HepG2 (cell line): ENCODE data around the gene USP7. TPM values are rescaled to one million over a fixed set of nuclear protein-coding genes. Genes with fewer than 3 reads are reported as not detected.

ENCODE experiments used
- CAMTA2 ChIP-seq: sonication (generic); formaldehyde crosslinking; IDR thresholded peaks from 2 replicates; pipeline ENCODE4 v1.4.0; 2020; ENCODE audit warnings: mild to moderate bottlenecking, missing genetic modification reagents, borderline replicate concordance
- GZF1 ChIP-seq: sonication (generic); formaldehyde crosslinking; IDR thresholded peaks from 2 replicates; pipeline ENCODE4 v1.5.1; 2020; ENCODE audit warnings: mild to moderate bottlenecking, missing genetic modification reagents
- HOXD1 ChIP-seq: sonication (generic); formaldehyde crosslinking; IDR thresholded peaks from 2 replicates; pipeline ENCODE4 v1.5.0; 2020; ENCODE audit warnings: missing genetic modification reagents
- KAT7 ChIP-seq: IDR thresholded peaks from 2 replicates; pipeline ENCODE4 v1.6.1; 2018; ENCODE audit warnings: borderline replicate concordance, missing compliant biosample characterization
- KLF15 ChIP-seq: sonication (generic); formaldehyde crosslinking; IDR thresholded peaks from 2 replicates; pipeline ENCODE4 v1.8.1; 2023; ENCODE audit warnings: borderline replicate concordance, mild to moderate bottlenecking, inconsistent platforms, missing genetic modification reagents, mixed read lengths
- PAWR ChIP-seq: sonication (generic); formaldehyde crosslinking; IDR thresholded peaks from 2 replicates; pipeline ENCODE4 v1.4.0; 2020; ENCODE audit warnings: missing genetic modification reagents, mild to moderate bottlenecking, borderline replicate concordance
- RFX1 ChIP-seq: fragments of 450-650 bp; IDR thresholded peaks from 2 replicates; pipeline ENCODE4 v1.6.1; 2017
- SATB2 ChIP-seq: sonication (generic); formaldehyde crosslinking; IDR thresholded peaks from 2 replicates; pipeline ENCODE4 v1.5.0; 2020; ENCODE audit warnings: missing genetic modification reagents
- SMC3 ChIP-seq: IDR thresholded peaks from 2 replicates; pipeline ENCODE4 v1.6.1; 2011; ENCODE audit warnings: low read length, improper control_type of control experiment
- SP1 ChIP-seq, 2 experiments: fragments of 450-650 bp in 1 of 2; sonication (generic) in 1 of 2; formaldehyde crosslinking in 1 of 2; IDR thresholded peaks; 2 replicates each; pipeline versions ENCODE4 v1.4.0 to v1.6.1; 2016 to 2020; ENCODE audit warnings: missing genetic modification reagents in 1 of 2
- SRSF9 ChIP-seq: fragments of 200-400 bp; formaldehyde crosslinking; IDR thresholded peaks from 2 replicates; pipeline ENCODE4 v1.6.1; 2018; ENCODE audit warnings: borderline replicate concordance, mild to moderate bottlenecking, low read depth, low read length; ENCODE audit not compliant: insufficient read depth, poor library complexity, severe bottlenecking
- SUZ12 ChIP-seq: fragments of 150-350 bp; IDR thresholded peaks from 2 replicates; pipeline ENCODE4 v1.6.1; 2014; ENCODE audit warnings: low read depth, low read length
- U2AF1 ChIP-seq: fragments of 200-400 bp; formaldehyde crosslinking; optimal IDR thresholded peaks from 2 replicates; pipeline ENCODE3; 2017; ENCODE audit warnings: mild to moderate bottlenecking, low read depth, low read length
- YEATS4 ChIP-seq: sonication (generic); formaldehyde crosslinking; IDR thresholded peaks from 2 replicates; pipeline ENCODE4 v1.4.0; 2020; ENCODE audit warnings: missing genetic modification reagents, borderline replicate concordance
- ZNF20 ChIP-seq: sonication (generic); formaldehyde crosslinking; IDR thresholded peaks from 2 replicates; pipeline ENCODE4 v1.4.0; 2020; ENCODE audit warnings: mild to moderate bottlenecking, moderate library complexity, missing genetic modification reagents
- ZNF205 ChIP-seq: IDR thresholded peaks from 2 replicates; pipeline ENCODE4 v1.6.1; 2018; ENCODE audit warnings: missing biosample characterization, missing genetic modification reagents
- ZNF317 ChIP-seq: sonication (generic); formaldehyde crosslinking; IDR thresholded peaks from 2 replicates; pipeline ENCODE4 v1.5.0; 2020; ENCODE audit warnings: mild to moderate bottlenecking, missing genetic modification reagents
- ZNF329 ChIP-seq: sonication (generic); formaldehyde crosslinking; IDR thresholded peaks from 2 replicates; pipeline ENCODE4 v1.9.0; 2021; ENCODE audit warnings: low read depth, mild to moderate bottlenecking, missing genetic modification reagents
- ZNF501 ChIP-seq: sonication (generic); formaldehyde crosslinking; IDR thresholded peaks from 2 replicates; pipeline ENCODE4 v1.5.1; 2020; ENCODE audit warnings: mild to moderate bottlenecking, moderate library complexity, missing genetic modification reagents
- ZNF562 ChIP-seq: sonication (generic); formaldehyde crosslinking; IDR thresholded peaks from 2 replicates; pipeline ENCODE4 v1.8.0; 2022; ENCODE audit warnings: missing genetic modification reagents, borderline replicate concordance
- ZNF644 ChIP-seq: IDR thresholded peaks from 2 replicates; pipeline ENCODE4 v1.6.1; 2016; ENCODE audit warnings: low read depth
- ZNF7 ChIP-seq: IDR thresholded peaks from 2 replicates; pipeline ENCODE4 v1.6.1; 2016; ENCODE audit warnings: missing biosample characterization, missing genetic modification reagents
- ZNF780A ChIP-seq: sonication (generic); formaldehyde crosslinking; IDR thresholded peaks from 2 replicates; pipeline ENCODE4 v1.8.0; 2022; ENCODE audit warnings: mild to moderate bottlenecking, missing genetic modification reagents, moderate library complexity
- polyA plus RNA-seq, 8 experiments: library from polyadenylated mRNA; depleted of rRNA in 3 of 8; stranded (reverse) in 7 of 8; unstranded in 1 of 8; fragments of >200 nt; fragmentation: Illumina TruSeq in 4 of 8; extraction: Trizol in 4 of 8; gene quantifications; 2 replicates each; pipeline versions ENCODE4 v1.2.1 to v1.2.3, GENCODE V29; 2011 to 2016; ENCODE audit warnings: low read depth in 4 of 8, missing spikeins in 1 of 8, mixed read lengths in 1 of 8; ENCODE audit not compliant: insufficient read depth in 1 of 8
- total RNA-seq, 5 experiments: library from RNA; depleted of rRNA; stranded (reverse); fragments of >200 nt; fragmentation: Illumina TruSeq; extraction: Trizol; gene quantifications; 2 replicates each; pipeline ENCODE4 v1.2.3, GENCODE V29; 2016; ENCODE audit warnings: low read depth in 1 of 5
- TF ChIP-seq, protein P1 (sequence below): sonication (generic); formaldehyde crosslinking; IDR thresholded peaks from 2 replicates; pipeline ENCODE4 v1.5.1; 2020; ENCODE audit warnings: mild to moderate bottlenecking, missing genetic modification reagents, borderline replicate concordance
- TF ChIP-seq, protein P2 (sequence below): sonication (generic); formaldehyde crosslinking; IDR thresholded peaks from 2 replicates; pipeline ENCODE4 v1.4.0; 2020; ENCODE audit warnings: missing genetic modification reagents

USP7 gene
- total and polyA plus RNA-seq, 2 of the 13 experiments (the other 11 are each of a cell fraction or from before 2014, with no cell fraction given): 52.5 to 173 TPM

DNA sequence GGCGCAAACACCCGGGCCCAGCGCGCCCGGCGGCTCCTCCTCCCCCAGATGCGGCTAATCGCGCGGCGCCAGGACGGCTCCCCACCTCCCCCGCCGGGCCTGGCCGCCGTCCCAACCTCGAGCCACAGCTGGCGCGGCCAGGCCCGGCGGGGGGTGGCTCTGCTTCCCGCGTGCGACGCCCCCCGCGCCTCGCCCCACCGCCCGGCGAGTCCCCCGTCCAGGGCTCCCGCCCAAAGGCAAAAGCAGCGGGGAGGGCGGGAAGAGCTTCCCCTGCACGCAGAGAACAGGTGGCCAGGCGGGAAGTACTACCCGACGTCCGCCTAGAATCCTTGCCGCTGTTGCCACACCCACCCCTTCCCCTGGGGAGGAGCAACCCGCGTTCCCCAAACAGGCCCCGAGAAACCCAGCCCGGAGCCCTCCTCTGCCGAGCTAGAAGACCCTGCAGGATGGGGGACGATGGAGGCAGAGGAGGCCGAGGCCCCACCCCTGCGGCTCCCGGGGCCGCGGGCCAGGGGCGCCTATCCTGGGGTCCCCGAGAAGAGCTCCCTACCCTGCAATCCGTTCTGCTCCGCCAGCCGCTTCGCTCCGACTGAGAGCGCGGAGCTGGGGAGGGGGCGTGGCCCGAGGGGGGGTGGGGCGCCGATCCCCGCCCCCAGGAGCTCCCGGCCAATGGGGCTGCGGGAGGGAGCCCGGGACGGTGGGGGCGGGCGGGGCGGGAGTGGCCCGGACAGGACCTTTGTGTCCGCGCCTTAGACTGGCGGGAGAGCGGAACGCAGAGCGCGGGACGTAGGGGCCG, 95.1 kb downstream of the USP7 start, which contains the start of gene CARHSP1 (continued):
- TF ChIP-seq, protein P1, sequence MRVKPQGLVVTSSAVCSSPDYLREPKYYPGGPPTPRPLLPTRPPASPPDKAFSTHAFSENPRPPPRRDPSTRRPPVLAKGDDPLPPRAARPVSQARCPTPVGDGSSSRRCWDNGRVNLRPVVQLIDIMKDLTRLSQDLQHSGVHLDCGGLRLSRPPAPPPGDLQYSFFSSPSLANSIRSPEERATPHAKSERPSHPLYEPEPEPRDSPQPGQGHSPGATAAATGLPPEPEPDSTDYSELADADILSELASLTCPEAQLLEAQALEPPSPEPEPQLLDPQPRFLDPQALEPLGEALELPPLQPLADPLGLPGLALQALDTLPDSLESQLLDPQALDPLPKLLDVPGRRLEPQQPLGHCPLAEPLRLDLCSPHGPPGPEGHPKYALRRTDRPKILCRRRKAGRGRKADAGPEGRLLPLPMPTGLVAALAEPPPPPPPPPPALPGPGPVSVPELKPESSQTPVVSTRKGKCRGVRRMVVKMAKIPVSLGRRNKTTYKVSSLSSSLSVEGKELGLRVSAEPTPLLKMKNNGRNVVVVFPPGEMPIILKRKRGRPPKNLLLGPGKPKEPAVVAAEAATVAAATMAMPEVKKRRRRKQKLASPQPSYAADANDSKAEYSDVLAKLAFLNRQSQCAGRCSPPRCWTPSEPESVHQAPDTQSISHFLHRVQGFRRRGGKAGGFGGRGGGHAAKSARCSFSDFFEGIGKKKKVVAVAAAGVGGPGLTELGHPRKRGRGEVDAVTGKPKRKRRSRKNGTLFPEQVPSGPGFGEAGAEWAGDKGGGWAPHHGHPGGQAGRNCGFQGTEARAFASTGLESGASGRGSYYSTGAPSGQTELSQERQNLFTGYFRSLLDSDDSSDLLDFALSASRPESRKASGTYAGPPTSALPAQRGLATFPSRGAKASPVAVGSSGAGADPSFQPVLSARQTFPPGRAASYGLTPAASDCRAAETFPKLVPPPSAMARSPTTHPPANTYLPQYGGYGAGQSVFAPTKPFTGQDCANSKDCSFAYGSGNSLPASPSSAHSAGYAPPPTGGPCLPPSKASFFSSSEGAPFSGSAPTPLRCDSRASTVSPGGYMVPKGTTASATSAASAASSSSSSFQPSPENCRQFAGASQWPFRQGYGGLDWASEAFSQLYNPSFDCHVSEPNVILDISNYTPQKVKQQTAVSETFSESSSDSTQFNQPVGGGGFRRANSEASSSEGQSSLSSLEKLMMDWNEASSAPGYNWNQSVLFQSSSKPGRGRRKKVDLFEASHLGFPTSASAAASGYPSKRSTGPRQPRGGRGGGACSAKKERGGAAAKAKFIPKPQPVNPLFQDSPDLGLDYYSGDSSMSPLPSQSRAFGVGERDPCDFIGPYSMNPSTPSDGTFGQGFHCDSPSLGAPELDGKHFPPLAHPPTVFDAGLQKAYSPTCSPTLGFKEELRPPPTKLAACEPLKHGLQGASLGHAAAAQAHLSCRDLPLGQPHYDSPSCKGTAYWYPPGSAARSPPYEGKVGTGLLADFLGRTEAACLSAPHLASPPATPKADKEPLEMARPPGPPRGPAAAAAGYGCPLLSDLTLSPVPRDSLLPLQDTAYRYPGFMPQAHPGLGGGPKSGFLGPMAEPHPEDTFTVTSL (CRISPR knock-in tag): no peak
- no peak; the same call in 1 of the 2 replicates for TF ChIP-seq ZNF205 (CRISPR knock-in tag)
- TF ChIP-seq SATB2 (CRISPR knock-in tag): no peak
- peak; percentile 51; the same call in 1 of the 2 replicates for TF ChIP-seq GZF1 (CRISPR knock-in tag)
- TF ChIP-seq ZNF317 (CRISPR knock-in tag): peak; percentile 27; the same call in 1 of the 2 replicates
- TF ChIP-seq U2AF1: peak; percentile 49
- no peak; the same call in 1 of the 2 replicates for TF ChIP-seq KAT7 (CRISPR knock-in tag)
- TF ChIP-seq KLF15 (CRISPR knock-in tag): no peak
- TF ChIP-seq ZNF329 (CRISPR knock-in tag): peak; percentile 77
- TF ChIP-seq, protein P2, sequence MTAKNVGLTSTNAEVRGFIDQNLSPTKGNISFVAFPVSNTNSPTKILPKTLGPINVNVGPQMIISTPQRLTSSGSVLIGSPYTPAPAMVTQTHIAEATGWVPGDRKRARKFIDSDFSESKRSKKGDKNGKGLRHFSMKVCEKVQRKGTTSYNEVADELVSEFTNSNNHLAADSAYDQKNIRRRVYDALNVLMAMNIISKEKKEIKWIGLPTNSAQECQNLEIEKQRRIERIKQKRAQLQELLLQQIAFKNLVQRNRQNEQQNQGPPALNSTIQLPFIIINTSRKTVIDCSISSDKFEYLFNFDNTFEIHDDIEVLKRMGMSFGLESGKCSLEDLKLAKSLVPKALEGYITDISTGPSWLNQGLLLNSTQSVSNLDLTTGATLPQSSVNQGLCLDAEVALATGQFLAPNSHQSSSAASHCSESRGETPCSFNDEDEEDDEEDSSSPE (CRISPR knock-in tag): peak; percentile 80; the same call in 1 of the 2 replicates
- TF ChIP-seq SMC3: no peak
- no peak for TF ChIP-seq ZNF780A (CRISPR knock-in tag)
- TF ChIP-seq SP1 (IDR thresholded peaks at IDR 0.05): no peak
- peak; percentile 93 for TF ChIP-seq SP1 (CRISPR knock-in tag; IDR thresholded peaks at IDR 0.05)
- no peak for TF ChIP-seq RFX1
- TF ChIP-seq CAMTA2: no peak
- TF ChIP-seq SUZ12: no peak
- no peak for TF ChIP-seq ZNF7
- TF ChIP-seq SRSF9: no peak
- TF ChIP-seq PAWR (CRISPR knock-in tag): no peak
- TF ChIP-seq ZNF501 (CRISPR knock-in tag): peak; percentile 21
- TF ChIP-seq ZNF562 (CRISPR knock-in tag): no peak
- TF ChIP-seq ZNF644 (CRISPR knock-in tag): no peak
- TF ChIP-seq ZNF20 (CRISPR knock-in tag): peak; percentile 25; the same call in 1 of the 2 replicates
- no peak; the same call in 1 of the 2 replicates for TF ChIP-seq YEATS4 (CRISPR knock-in tag)
- no peak for TF ChIP-seq HOXD1 (CRISPR knock-in tag)
